ENCODE results near the gene ITPA. TPM values are rescaled to one million over a fixed set of nuclear protein-coding genes. Genes with fewer than 3 reads are reported as not detected.

The ITPA gene
- total RNA-seq, 2 donors from 2014 or later: 29.9 to 77.4 TPM

DNA sequence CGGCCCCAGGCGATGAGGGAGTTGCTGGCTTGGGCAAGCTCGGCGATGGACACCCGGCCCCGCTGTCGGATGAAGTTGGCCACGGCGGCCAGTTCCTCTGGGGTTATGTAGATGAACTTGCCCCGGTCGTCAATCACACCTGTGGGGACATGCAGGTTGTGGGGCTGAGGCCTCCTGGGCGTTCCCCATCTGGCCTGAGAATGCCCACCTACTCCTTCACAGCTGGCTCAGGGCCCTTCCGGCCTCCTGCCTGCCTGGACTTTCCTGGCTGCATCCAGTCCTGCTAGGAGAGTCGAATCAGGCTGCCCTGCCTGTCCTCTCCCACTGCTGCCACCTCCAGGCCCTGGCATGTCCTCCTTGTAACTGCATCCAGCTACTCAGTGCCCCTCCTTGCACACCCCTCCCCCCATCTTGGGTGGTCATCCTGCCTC lies 18.6 kb upstream of the ITPA start:
- H3K36me3 Mint-ChIP-seq: peaks cover 0 to 12% of the 10 kb centered on the region in 2 donors
- ATAC-seq (no peak), DNase-seq (ENCODE audit: low spot score in 2 of 2) (no peak)
- no peaks in the 10 kb centered on the region for H3K9me3 Mint-ChIP-seq
- peak overlapping the region in 1 of 2 donors; percentile 12 for H3K27ac Mint-ChIP-seq

DNA sequence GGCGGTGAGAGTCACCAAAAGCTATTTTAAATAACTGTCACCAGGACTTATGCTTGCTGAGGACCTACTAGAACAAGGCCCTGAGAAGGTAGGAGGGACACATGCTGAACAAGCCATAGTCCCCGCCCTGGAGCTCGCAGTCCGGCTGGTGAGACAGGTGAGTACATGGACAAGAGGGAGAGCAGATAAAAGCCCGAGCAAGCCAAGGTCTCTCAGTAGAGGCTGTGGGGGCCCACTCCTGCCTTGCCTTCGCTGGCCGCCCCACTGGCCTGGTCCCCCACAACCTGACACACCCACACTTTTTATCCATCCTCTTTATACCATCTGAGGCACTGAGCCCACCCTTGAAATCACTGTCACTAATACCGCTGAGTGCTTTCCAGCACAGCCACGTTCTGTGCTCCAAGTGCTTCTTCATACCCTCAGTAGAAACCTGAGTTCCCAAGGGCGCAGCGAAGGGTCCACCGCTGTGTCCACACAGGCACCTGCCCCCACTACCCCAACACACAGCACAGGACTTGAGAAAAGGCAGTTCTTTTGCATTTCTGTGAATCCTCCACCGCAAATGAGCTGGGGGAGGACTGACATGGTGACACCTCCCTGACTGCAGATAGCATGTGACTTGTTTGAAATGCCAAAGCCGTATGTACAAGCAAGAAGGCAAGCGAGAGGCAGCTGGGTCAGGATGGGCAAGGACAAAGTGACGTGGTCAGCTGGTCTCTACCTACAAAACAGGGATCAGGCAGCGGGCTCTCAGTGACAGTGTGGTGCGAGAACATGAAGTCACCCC lies 16.9 kb upstream of the ITPA start:
- no peak for ATAC-seq
- peaks cover 0 to 17% of the 10 kb centered on the region in 2 donors for H3K36me3 Mint-ChIP-seq
- H3K9me3 Mint-ChIP-seq: no peaks in the 10 kb centered on the region
- peak overlapping the region; percentile 12 to 76 for H3K27ac Mint-ChIP-seq
- no peak for DNase-seq (ENCODE audit: low spot score in 2 of 2)

DNA sequence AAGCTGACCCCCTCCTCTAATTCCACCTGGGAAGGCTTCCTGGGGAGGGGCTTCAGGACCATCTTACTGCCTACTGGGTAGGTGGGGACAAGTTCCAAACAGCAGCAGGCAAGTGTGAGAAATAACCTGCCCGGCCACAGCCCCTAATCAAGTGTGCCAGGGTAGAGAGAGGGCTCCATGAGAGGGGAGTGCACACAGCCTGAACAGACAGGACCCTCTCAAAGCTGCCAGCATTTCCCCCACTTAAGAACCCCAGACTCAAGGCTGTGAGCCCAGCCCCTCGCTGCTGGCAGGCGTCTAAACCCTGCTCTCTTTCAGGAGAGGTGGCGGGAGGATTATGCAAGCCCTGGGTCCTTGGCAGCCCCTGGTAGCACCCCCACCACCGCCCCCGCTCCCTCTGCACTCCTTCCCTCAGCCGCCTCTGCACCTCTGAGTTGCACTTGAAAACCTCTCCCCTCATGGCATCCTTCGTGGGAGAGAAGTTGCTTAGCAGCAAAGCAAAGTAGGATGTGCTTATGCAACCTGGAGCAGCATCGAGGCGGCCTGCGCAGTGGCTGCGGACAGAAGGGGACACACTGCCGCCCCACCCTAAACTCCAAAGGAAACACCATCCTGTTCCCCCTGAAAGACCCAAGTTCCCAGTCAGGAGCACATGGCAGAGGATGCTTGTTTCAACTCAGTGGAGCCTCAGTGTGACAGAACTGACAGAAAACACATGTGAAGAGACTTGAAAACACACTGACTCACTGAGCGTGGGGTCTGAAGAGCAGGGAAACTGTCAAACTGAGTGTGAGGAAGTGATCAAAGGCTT lies 15.3 kb upstream of the ITPA start:
- DNase-seq (ENCODE audit: low spot score in 2 of 2) (no peak), ATAC-seq (peak; percentile 37 to 67)
- H3K36me3 Mint-ChIP-seq: peaks cover 0 to 17% of the 10 kb centered on the region in 2 donors
- H3K9me3 Mint-ChIP-seq: no peaks in the 10 kb centered on the region
- H3K27ac Mint-ChIP-seq: no peak overlapping the region

DNA sequence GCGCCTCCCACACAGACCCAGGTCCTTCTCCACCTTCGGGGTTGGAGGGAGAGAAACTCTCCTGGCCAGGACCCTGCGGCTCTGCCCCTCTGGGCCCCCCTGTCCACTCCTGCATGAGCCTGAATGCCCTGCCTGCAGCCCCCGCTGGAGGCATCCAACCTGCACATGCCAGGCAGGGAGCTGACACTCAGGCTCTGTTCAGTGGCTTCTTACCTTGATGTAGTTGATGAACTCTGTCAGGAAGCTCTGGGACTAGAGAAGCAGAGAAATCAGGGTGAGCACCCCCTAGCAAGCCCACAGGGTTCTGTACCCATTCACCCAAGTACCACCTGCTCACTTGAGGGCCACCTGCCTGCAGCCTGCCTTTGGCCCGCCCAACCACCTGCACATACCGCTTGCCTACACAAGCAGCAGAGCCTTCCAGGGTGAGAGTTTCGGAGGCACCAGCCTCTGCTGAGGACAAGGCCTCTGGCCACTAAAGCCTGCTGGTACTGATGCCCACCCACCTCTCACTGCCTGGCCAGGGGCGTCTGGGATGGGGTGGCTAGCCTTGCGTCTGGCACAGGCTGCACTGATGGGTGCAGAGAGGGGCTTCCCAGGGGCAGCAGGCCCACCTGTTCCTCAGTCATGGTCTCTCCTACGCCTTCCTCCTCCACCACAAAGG lies 14.5 kb upstream of the ITPA start:
- H3K36me3 Mint-ChIP-seq: peaks cover 5 to 17% of the 10 kb centered on the region in 2 donors
- ATAC-seq: no peak

DNA sequence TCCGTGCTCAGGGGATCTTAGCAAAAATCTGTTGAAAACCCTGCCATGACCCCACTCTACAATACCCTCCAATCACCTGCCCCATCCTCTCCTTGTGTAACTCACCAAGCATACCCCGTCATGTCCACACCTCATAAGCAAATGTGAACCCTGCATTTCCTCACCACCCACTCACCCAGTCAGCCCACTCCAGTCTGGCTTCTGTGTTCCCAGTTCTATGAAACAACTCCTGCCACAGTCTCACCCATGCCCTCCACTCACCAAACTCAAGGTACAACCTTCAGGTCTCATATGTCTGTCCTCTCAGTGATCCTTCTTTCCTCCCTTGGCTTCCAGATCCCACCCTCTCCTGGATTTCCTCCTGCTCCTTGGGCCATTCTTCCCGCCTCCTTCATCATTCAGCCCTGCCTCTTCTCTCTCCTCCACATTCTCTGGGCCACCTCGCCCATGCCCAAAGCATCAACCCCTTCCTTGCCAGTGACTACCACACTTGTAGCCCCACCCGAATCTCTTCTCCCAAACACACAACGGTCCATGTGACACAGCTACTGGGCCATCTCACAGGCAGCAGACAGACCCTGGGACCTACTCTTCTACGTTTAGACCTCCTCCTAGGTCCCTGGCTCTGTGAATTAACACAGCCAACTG lies 13.6 kb upstream of the ITPA start:
- Mint-ChIP-seq H3K36me3 (peaks cover 12 to 23% of the 10 kb centered on the region in 2 donors), H3K9me3 (no peaks in the 10 kb centered on the region), H3K27ac (peak overlapping the region; percentile 62)
- DNase-seq (ENCODE audit: low spot score in 2 of 2): no peak
- no peak for ATAC-seq

More for the DNA sequence above, 14.5 kb upstream of the ITPA start:
- Mint-ChIP-seq H3K9me3 (no peaks in the 10 kb centered on the region), H3K27ac (peak overlapping the region in 1 of 2 donors; percentile 88)
- no peak for DNase-seq (ENCODE audit: low spot score in 2 of 2)

DNA sequence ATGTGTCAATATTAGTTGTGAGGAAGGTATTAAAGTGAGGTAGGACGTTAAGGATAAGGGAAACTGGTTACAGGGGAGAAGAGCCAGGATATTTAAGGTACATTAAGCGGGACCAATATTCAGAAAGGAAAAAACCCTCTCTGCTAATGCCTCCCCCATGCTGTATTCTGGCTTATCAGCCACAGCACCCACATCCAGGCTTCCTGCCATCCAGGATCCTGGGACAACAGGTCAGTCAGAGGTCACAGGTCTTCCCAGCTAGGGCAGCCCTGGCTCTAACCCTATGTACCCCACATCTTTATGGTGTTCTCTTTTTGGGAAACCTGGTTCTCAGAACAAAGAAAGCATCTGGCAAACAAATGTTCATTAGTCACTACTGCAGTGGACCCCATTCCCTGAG lies 10.1 kb upstream of the ITPA start:
- no peak for DNase-seq (ENCODE audit: low spot score in 2 of 2)
- H3K27ac Mint-ChIP-seq: no peak overlapping the region
- no peaks in the 10 kb centered on the region for H3K9me3 Mint-ChIP-seq
- ATAC-seq: no peak
- H3K36me3 Mint-ChIP-seq: peaks cover 21 to 25% of the 10 kb centered on the region in 2 donors

DNA sequence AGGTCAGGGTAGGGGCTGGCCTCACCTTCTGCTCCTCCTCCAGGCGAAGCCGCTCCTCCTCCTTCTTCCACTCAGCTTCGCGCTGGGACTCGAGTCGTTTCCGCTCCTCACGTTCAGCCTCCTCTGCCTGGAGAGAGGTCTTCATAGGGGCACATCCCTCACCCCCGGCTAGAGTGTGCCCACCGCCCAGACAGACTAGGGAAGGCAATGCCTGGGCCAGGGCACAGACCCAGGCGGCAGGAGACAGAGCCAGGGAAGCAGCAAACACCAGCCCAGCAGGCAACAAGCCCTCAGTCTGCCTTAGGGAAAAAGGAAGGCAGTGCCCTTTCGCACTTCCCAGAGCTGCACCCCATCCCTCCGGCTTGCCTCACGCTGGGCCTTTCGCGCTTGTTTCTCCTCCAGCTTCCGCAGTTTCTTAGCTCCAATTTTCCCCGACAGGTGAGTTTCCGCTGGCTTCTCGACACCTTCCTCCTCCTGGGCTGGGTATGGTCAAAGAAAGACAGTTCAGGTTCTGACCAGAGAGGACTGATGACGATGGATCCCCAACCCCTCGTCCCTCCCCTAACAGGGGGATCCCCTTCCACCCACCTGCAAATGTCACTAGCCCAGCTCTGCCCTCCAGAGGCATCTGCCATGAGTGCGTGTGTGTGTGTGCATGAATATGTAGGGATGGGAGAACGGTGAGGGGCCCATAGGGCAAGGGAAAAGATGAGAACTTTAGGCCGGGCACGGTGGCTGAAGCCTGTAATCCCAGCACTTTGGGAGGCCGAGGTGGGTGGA lies 9.1 kb upstream of the ITPA start:
- peak overlapping the region; percentile 10 to 61 for H3K27ac Mint-ChIP-seq
- DNase-seq (ENCODE audit: low spot score in 2 of 2) (no peak), ATAC-seq (no peak)
- H3K36me3 Mint-ChIP-seq: peaks cover 21 to 27% of the 10 kb centered on the region in 2 donors
- no peaks in the 10 kb centered on the region for H3K9me3 Mint-ChIP-seq

DNA sequence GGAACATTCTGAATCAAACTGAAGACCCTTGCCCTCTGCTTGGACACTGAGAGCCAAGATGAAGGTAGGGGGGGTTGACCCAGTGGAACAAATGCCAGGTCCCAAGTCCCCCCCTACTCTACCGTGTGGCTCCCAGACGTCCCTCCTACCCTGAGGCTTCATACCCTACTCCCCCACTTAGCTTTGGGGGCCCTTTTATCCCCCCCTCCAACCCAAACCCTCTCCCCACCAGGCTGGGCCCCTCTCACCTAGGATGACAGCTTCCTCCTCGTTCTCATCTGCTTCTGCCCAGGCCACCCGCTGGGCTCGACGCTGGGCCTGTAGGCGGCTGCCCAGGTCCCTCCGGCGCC lies 6.4 kb upstream of the ITPA start:
- peak overlapping the region; percentile 96 to 98 for H3K27ac Mint-ChIP-seq
- H3K9me3 Mint-ChIP-seq: no peaks in the 10 kb centered on the region
- DNase-seq (ENCODE audit: low spot score in 2 of 2) (no peak), ATAC-seq (no peak)
- H3K36me3 Mint-ChIP-seq: peaks cover 17 to 21% of the 10 kb centered on the region in 2 donors

DNA sequence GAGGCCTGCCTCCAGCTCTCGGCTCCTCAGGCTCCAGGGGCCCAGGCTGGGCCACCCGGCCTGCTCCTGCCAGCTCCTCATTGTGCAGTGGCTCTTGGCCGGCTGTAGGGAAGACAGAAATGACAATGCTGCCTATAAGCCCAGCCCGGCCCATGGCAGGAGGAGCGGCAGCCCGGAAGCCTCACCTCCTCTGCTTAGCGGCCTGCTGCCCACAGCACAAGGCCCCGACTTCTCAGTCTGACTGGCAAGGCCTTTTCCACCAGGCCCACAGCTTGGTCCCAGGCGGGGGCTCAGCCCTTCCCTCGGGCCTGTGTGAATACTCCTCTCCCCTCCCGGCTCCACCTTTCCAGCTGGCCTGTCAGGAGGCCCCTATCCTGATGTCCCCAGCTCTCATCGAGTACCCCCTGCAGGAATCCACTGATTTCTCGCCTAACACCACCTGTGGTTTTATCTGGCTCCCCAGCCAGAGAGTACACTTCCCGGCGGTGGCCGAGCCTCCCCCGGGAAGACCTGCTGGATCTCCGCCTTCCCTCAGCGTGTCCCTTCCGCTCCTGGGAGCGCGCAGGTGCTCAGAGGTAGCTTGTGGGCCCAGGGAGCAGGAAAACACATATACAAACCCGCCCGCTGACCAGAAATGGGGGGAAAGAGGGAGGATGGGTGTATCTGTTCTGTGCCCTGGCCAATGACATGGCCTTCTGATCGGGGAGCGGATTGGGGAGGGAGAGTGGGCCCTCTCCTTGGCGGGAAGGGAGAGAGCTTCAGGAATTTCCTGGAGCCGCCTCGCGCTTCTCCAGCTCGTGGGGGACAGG lies 5.8 kb upstream of the ITPA start:
- H3K27ac Mint-ChIP-seq: peak overlapping the region; percentile 96 to 98
- DNase-seq (ENCODE audit: low spot score in 2 of 2) (peak in 1 of 2 donors; percentile 39), ATAC-seq (peak; percentile 25 to 39)
- H3K36me3 Mint-ChIP-seq: peaks cover 18 to 21% of the 10 kb centered on the region in 2 donors
- H3K9me3 Mint-ChIP-seq: no peaks in the 10 kb centered on the region

DNA sequence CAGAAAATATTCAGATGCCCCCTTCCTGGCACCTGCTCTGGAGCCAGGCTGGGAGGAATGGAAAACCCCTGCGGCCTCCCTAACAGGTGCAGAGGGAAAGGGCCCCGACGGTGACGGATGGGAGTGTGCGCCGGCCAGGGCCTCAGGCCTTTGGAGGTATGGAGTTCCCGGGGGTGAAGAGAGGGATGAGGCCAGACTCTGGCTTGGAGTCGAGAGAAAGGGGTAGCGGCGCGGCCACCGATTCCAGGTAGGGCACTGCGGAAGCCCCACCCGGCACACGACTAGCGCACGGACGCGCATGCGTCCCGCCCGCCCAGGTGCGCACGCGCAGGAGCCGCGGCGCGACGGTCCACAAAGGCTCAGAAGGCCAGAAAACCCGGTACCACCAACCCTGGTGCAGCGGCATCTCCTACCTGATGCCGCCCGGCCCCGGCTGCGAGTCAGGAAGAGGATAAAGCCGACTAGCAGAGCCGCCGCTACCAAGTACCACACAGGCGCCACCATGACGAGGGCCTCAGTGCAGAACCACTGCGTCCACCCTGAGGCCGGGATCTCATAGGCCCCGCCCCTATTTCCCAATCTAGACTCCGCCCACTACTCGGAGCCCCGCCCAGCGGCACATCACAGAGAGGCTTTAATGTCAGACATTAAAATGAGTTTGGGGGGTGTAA lies 5.0 kb upstream of the ITPA start, which contains the start of gene DDRGK1:
DDRGK1 (minus strand) TSS at position 559 of the 671 bp plus-strand sequence; CDS start at position 504, 55 bp downstream.
- DNase-seq (ENCODE audit: low spot score in 2 of 2) (peak; percentile 92 to 95), ATAC-seq (peak; percentile 89)
- Mint-ChIP-seq H3K36me3 (peaks cover 26 to 29% of the 10 kb centered on the region in 2 donors), H3K9me3 (no peaks in the 10 kb centered on the region), H3K27ac (peak within 1 kb of the TSS; percentile 96 to 98)

DNA sequence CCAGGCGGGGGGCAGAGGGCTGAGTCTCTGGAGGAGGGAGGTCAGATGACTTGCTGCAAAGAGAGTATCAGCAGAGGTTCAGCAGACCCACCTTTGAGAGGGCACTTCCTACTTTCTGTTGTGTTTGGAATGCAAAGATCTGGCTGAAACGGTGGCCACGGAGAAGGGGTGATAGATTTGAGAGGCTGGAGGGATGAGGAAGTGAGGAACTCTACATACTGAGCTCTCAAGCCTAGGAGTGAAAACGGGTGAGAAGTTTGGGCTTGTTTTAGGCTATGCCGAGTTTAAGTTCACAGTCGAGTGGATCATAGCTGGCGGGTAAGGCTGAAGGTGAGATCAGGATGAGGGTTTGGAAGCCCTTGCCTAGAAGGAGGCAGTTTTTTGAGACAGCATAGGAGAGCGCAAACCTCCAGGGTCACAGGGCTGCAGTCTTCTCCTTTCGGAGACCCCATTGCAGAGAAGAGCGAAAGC lies 477 bp upstream of the ITPA start:
- ATAC-seq: no peak
- no peaks in the 10 kb centered on the region for H3K9me3 Mint-ChIP-seq
- DNase-seq (ENCODE audit: low spot score in 2 of 2): no peak
- peak overlapping the region; percentile 97 to 98 for H3K27ac Mint-ChIP-seq
- H3K36me3 Mint-ChIP-seq: peaks cover 19 to 32% of the 10 kb centered on the region in 2 donors

DNA sequence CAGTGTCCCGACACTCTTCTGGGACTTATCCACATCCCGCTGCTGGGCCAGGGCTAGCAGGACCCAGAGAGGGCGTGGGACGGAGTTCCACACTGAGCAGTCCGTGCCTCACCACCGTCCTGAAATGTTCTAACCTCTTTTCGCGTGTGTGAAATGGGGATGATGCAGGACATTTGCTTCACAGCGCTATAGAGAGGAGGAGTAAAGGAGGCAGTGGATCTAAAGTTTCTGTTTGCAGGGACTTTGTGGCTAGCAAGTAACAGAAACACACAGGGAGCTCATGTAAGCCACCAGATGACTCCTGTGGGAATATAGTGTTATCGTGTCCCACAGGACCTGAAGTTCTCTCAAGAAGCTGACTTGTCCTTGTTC lies 634 bp downstream of the ITPA start:
- H3K9me3 Mint-ChIP-seq: no peaks in the 10 kb centered on the region
- ATAC-seq: peak; percentile 39 to 58
- peak overlapping the region; percentile 98 to 100 for H3K27ac Mint-ChIP-seq
- H3K36me3 Mint-ChIP-seq: peaks cover 16 to 28% of the 10 kb centered on the region in 2 donors
- DNase-seq (ENCODE audit: low spot score in 2 of 2): no peak

DNA sequence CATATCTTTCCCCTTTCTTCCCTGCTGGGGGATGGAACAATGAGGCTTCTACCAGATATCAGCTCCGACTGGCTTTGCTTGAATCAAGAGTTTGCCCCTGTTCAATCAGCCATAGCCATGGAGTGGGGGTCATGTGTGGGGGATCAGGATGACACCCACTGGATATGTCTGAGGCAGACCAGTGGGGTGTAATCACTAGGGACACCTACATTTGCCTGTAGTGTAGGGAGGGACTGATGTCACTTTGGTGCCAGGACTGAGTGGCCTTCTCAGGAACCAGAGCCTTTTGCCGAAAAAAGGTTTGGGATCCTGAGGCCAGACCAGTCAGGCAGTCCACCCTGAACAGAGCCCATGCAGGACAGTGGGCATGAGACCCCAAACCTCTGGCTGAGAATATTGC lies 1.0 kb downstream of the ITPA start:
- no peaks in the 10 kb centered on the region for H3K9me3 Mint-ChIP-seq
- H3K27ac Mint-ChIP-seq: peak overlapping the region; percentile 98 to 100

DNA sequence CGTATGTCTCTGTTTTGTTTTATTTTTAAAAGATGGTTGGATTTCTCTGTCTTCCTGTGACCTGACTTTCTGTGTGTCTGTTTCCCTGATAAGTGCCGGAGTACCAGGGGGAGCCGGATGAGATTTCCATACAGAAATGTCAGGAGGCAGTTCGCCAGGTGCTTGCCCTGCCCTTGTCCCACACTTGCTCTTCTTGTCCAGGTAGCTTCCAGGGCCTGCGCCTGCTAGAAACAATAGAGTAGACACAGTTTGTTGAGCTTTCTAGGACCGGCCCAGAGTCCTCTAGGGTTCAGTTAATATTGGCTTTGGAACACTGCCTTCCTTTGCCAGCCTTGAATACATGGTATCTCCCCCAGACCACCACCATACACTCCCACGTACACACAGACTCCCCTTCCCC lies 3.9 kb downstream of the ITPA start:
- Mint-ChIP-seq H3K36me3 (peaks cover 16 to 28% of the 10 kb centered on the region in 2 donors), H3K9me3 (no peaks in the 10 kb centered on the region)
- ATAC-seq: no peak

More for the DNA sequence above, 1.0 kb downstream of the ITPA start:
- no peak for DNase-seq (ENCODE audit: low spot score in 2 of 2)
- ATAC-seq: no peak
- peaks cover 16 to 28% of the 10 kb centered on the region in 2 donors for H3K36me3 Mint-ChIP-seq

More for the DNA sequence above, 3.9 kb downstream of the ITPA start:
- H3K27ac Mint-ChIP-seq: no peak overlapping the region
- no peak for DNase-seq (ENCODE audit: low spot score in 2 of 2)
